BLaER1 treated with 17β-estradiol and CSF1 and Interleukin-3, amounts not matched to agents 10 nM and 100 nM (cell line): Measurements from ENCODE around the gene RIMBP3C.
"Not testable (repeated sequence)": the region's sequence is repeated elsewhere in the genome, so short reads cannot be mapped to it uniquely, and the experiment has no call there.

Experiments
- H3K27ac ChIP-seq, 11 experiments: shearing (Covaris generic); formaldehyde crosslinking; 2 replicates each; pipeline ENCODE4 v1.8.1; 2022
- H3K27me3 ChIP-seq, 11 experiments: shearing (Covaris generic); formaldehyde crosslinking; 2 replicates each; pipeline ENCODE4 v1.8.1; 2022
- H3K36me3 ChIP-seq, 11 experiments: shearing (Covaris generic); formaldehyde crosslinking; 2 replicates each; pipeline ENCODE4 v1.8.1; 2022
- H3K4me1 ChIP-seq, 10 experiments: shearing (Covaris generic); formaldehyde crosslinking; 2 replicates each; pipeline ENCODE4 v1.8.1; 2022
- H3K4me2 ChIP-seq, 11 experiments: shearing (Covaris generic); formaldehyde crosslinking; 2 replicates each; pipeline ENCODE4 v1.8.1; 2022
- H3K4me3 ChIP-seq, 10 experiments: shearing (Covaris generic); formaldehyde crosslinking; 2 replicates each; pipeline ENCODE4 v1.8.1; 2022
- H3K9ac ChIP-seq, 11 experiments: shearing (Covaris generic); formaldehyde crosslinking; 2 replicates each; pipeline ENCODE4 v1.8.1; 2022
- H3K9me3 ChIP-seq, 11 experiments: shearing (Covaris generic); formaldehyde crosslinking; replicated peaks in 1 of 11; 2 replicates each; pipeline ENCODE4 v1.8.1; 2022
- H4K20me1 ChIP-seq, 11 experiments: shearing (Covaris generic); formaldehyde crosslinking; 2 replicates each; pipeline ENCODE4 v1.8.1; 2022
- Cebpa-rat ChIP-seq, 11 experiments: shearing (Covaris generic); IDR thresholded peaks; 2 replicates each; pipeline ENCODE4 v1.8.1; 2022

RIMBP3C gene

DNA sequence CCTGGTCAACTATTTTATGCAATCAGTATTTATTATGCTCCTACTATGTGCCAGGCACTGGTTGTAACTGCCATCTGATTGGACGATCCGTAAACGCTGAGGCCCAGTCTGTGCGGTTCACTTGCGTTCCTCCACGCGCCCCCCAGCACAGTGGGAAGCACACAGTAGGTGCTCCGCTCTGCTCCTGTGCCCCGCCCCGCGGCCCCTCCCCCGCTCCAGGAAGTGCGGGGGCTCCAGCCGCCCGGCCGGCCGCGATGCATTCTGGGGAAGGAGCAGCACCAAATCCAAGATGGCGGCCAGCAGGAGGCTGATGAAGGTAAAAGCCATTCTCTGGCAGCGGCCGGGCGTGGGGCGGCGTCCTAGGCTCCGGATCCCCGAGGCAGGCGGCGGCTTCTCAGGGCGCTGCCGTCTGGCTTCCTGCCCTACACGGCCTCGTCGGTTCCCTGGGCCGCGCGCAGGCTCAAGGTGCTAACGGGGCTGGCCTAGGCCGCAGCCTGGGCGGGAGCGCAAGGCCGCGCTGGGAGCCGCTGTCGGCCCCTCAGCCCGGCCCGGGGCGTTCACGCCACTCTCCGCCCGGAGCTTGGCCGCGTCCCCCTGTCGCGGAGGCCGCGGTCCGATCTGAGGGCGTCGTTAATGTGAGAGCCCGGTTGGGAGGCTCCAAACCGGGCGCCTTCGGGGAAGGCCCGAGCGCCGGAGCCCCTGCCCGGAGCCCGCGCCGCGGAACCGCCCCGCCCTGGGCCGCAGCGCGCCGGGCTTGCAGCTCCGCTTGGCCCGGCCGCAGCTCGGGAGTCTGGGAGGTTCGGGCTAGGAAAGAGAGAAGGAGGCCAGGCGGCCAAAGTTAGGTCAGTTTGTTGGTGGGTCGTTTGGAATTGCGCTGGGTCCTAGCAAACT lies 16.4 kb upstream of the RIMBP3C start, which contains the start of gene UBE2L3:
Gene UBE2L3, plus strand, starts transcription at position 259 of the 891 bp plus-strand sequence. Its CDS starts 31 bp downstream, at position 290.
- Histone ChIP-seq H3K27me3 (no peaks in the 10 kb centered on the region), H3K36me3 (peaks cover 3 to 23% (median 15%) of the 10 kb centered on the region in 11 experiments; a peak in 21 of 22 replicates), H3K4me1 (peaks cover 37 to 41% (median 40%) of the 10 kb centered on the region in 10 experiments), H3K4me2 (peak within 1 kb of the TSS; percentile 83 to 100 (median 96)), H3K27ac (peak within 1 kb of the TSS; percentile 97 to 100 (median 99)), H3K9ac (peak within 1 kb of the TSS; percentile 96 to 100 (median 100)), H4K20me1 (peaks cover 43 to 50% (median 45%) of the 10 kb centered on the region in 11 experiments), H3K4me3 (peak within 1 kb of the TSS; percentile 77 to 98 (median 94)), H3K9me3 (no peaks in the 10 kb centered on the region)
- no peak for TF ChIP-seq Cebpa-rat (IDR thresholded peaks at IDR 0.05)

DNA sequence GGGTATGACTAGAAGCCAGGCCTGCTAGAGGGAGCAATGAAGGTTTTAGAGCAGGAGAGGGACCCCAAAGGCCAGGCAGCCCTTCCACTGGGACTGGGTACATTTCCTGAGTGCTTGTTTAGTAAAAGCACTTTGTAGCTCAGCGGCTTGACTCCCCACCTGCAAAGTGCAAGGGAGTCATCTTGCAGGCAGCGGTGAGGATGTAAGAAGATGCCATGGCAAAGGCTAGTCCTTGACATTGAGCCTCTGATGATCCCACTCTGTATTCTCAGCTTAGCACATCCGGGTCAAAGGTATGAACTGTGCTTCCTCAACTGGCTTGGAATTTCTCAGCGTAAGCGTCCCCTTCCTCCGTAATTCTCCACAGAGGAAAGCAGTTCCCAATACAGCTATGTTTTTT lies 13.2 kb upstream of the RIMBP3C start:
- peaks cover 5 to 8% (median 7%) of the 10 kb centered on the region in 10 experiments for H3K4me1 ChIP-seq
- TF ChIP-seq Cebpa-rat (IDR thresholded peaks at IDR 0.05), result no peak
- H3K9ac ChIP-seq, result no peak overlapping the region
- H3K27ac ChIP-seq, result no peak overlapping the region
- H4K20me1 ChIP-seq, result peaks cover 10 to 18% (median 12%) of the 10 kb centered on the region in 11 experiments
- H3K27me3 ChIP-seq, result no peaks in the 10 kb centered on the region
- no peak overlapping the region for H3K4me3 ChIP-seq
- H3K9me3 ChIP-seq, result no peaks in the 10 kb centered on the region
- H3K4me2 ChIP-seq, result no peak overlapping the region
- peaks cover 0 to 6% (median 0%) of the 10 kb centered on the region in 11 experiments; a peak in 4 of 22 replicates for H3K36me3 ChIP-seq

DNA sequence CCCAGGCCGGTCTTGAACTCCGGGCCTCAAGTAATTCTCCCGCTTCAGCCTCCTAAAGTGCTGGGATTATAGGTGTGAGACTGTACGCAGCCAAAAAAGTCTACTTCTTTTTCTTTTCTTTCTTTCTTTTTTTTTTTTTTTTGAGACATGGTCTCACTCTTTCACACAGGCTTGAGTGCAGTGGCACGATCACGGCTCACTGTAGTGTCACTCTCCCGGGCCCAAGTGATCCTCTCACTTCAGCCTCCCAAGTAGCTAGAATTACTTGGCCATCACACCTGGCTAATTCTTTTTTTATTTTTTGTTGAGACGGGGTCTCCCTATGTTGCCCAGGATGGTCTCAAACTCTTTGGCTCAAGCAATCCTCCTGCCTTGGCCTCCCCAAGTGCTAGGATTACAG lies 12.7 kb upstream of the RIMBP3C start:
- Histone ChIP-seq H3K27ac (no peak overlapping the region), H3K27me3 (no peaks in the 10 kb centered on the region), H3K4me1 (peaks cover under 1 to 3% (median 2%) of the 10 kb centered on the region in 10 experiments), H3K9me3 (no peaks in the 10 kb centered on the region), H3K9ac (no peak overlapping the region), H4K20me1 (peaks cover 5 to 13% (median 7%) of the 10 kb centered on the region in 11 experiments; a peak in 21 of 22 replicates), H3K4me3 (no peak overlapping the region), H3K36me3 (peaks cover 0 to under 1% (median 0%) of the 10 kb centered on the region in 11 experiments; a peak in 2 of 22 replicates), H3K4me2 (no peak overlapping the region)
- no peak for TF ChIP-seq Cebpa-rat (IDR thresholded peaks at IDR 0.05)

DNA sequence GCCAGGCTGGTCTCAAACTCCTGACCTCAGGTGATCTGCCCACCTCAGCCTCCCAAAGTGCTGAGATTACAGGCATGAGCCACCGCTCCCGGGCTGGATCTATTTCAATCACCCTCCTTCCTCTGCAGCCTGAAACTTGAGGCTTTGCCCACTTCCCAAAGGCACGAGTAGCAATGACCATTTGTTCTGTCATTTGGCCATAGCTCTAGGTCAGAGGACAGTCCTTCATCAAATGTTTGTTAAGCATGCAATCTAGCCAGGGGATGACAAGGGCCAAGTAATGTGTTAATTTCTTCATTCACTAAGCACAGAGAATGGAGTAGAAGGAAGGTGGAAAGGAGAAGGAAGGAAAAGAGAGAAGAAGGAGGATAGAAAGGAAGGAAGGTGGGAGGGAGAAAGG lies 9.4 kb upstream of the RIMBP3C start:
- H3K4me3 ChIP-seq, H3K27me3 ChIP-seq, H4K20me1 ChIP-seq, H3K9me3 ChIP-seq, H3K4me1 ChIP-seq, H3K9ac ChIP-seq, H3K27ac ChIP-seq, H3K36me3 ChIP-seq, H3K4me2 ChIP-seq: not testable (repeated sequence)

DNA sequence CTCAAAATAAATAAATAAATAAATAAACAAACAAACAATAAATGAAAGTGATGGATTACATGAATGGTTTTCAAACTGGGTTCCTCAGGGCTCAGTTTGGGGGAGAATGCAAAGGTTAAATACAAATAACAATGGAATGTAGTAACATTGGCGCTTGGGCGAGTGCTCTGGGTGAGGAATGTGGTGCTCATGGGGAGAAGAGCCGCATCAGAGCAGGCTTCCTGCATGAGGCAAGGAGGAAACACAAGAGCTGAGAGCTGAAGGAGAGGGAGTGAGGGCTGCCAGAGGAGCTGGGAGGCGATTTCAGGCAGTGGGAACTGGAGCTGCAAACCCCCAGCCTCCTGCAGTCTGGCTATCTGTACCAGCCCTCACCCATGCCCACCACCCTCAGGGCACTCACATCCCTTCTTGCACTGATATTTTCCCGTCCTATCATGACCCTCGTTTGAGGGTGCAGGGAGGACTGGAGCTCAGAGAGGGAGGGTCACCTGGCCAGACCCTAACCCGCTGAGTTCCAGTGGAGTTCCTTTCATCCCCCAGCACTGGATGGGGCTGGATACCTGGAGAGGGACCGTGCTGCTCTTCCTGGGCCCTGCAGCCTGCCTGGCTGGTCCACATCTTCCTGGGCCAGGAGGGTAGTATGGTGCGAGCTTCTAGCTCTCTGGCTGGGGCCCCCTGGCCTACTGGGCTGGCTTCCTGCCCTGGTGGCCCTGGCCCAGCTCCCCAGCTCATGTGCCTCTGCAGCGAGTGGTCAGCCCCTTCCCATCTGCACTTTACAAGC lies 8.3 kb upstream of the RIMBP3C start:
- H3K4me1 ChIP-seq, H3K36me3 ChIP-seq, H3K9me3 ChIP-seq, H3K27me3 ChIP-seq, H3K4me2 ChIP-seq, H3K27ac ChIP-seq, H4K20me1 ChIP-seq, H3K4me3 ChIP-seq, H3K9ac ChIP-seq: not testable (repeated sequence)

DNA sequence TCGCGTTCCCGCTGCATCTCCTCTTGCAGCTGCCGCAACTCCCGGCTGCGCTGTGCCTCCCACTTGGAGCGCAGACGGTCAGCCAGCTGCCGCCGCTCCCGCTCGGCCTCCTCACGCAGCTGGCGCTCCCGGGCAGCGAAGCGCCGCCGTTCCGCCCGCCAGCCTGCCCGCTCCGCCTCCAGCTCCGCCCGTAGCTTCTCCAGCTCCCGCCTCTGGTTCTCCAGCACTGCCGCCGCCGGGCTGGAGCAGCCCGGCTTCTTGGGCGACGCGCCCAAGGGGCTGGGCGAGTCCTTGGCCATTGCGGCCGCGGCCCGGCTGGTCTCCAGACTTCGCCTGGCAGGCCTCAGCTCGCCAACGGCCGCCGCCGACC lies 598 bp downstream of the RIMBP3C start:
- not testable (repeated sequence) for H3K4me1 ChIP-seq, H3K36me3 ChIP-seq, H3K9me3 ChIP-seq, H4K20me1 ChIP-seq, H3K27ac ChIP-seq, H3K27me3 ChIP-seq, H3K4me2 ChIP-seq, H3K9ac ChIP-seq, H3K4me3 ChIP-seq

DNA sequence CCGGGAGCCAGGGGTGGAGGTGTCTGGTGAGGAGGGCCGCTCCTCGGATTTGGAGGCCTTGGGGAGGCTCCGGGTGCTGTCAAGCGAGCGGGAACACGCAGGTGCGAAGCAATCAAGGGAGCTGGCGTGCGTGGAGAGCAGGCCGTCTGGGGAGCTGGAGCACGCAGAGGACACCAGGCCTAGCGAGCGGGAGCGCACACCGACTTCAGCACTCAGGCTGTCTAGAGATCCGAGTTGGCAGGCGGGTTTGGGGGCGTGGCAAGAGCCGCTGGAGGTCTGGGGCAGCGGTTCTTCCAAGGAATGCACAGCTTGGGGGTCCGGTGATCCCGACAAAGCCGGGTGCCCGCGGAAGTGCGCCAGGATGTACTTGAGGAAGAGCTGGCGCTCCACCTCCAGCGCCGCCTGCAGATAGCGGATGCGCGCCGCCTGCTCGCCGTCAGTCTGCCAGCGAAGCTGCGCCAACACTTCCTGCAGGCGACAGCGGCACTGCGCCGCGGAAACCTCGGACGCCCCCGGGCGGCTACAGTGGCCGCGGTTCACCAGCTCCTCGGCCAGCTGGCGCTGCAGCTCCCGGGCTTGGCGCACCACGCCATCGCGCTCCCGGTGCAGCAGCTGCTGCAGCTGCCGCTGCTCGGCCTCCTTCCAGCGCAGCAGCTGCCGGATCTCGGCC lies 1.1 kb downstream of the RIMBP3C start:
- H3K27ac ChIP-seq, H3K9me3 ChIP-seq, H3K27me3 ChIP-seq, H3K9ac ChIP-seq, H3K4me2 ChIP-seq, H4K20me1 ChIP-seq, H3K4me3 ChIP-seq, H3K4me1 ChIP-seq, H3K36me3 ChIP-seq: not testable (repeated sequence)

DNA sequence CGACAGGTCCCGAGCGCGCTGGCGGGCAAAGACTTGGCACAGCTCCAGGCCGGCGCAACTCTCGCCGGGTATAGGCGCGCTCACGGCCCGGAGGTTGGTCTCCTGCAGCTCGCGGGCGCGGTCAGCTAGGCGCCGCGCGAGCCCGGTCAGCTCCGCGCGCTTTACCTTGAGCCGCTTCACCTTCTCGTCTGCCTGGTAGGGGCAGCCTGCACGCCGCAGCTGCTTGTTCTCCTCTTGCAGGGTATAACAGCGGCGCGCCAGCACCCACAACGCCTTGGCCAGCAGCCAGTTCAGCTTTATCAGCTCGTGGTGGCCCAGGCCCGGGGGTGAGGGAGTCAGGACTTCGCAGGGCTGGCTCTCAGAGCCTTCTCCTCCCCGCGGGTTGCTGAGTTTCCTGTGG lies 1.7 kb downstream of the RIMBP3C start:
- not testable (repeated sequence) for H3K4me2 ChIP-seq, H3K36me3 ChIP-seq, H3K27ac ChIP-seq, H3K9ac ChIP-seq, H3K4me1 ChIP-seq, H4K20me1 ChIP-seq, H3K9me3 ChIP-seq, H3K4me3 ChIP-seq, H3K27me3 ChIP-seq

DNA sequence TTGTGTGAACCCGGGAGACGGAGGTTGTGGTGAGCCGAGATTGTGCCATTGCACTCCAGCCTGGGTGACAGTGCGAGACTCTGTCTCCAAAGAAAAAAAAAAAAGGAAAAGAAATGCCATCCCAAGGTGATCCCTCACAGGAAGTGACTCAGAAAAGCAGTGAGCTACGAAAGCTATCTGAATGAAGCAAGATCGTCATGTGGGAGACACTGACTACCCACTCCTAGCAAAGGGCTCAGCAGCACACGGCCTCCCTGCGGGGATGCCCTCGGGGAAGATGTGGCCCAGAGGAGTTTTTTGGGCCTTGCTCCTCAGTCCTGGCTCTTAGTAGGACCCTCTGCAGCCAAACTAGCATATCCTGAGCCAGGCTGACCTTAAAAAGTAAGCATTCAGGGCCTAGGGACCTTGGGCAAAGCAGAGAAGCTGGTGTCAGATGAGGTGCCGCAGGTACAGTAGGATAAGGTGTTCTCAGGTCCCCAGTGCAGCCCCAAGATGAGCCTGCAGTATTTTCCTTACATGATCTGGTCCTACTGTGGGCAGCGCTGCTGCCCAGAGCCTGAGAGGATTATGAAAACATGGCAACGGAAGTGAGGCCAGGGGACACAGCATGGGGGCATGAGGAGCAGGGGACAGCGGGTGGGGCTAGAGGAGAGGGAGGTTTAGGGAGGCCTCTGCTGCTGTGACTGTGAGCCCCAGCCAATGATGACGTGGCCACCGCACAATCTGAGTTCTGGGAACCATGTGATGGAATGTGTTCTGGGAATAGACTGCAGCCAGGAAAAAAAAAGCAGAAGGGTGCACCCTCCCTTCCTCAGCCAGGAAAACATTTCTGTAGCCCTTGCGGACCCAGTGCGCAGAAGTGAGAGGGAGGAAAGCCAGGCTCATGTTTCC lies 6.6 kb downstream of the RIMBP3C start:
- not testable (repeated sequence) for H3K27ac ChIP-seq, H3K9ac ChIP-seq, H3K9me3 ChIP-seq, H3K4me2 ChIP-seq, H3K4me1 ChIP-seq, H3K27me3 ChIP-seq, H3K4me3 ChIP-seq, H4K20me1 ChIP-seq, H3K36me3 ChIP-seq

DNA sequence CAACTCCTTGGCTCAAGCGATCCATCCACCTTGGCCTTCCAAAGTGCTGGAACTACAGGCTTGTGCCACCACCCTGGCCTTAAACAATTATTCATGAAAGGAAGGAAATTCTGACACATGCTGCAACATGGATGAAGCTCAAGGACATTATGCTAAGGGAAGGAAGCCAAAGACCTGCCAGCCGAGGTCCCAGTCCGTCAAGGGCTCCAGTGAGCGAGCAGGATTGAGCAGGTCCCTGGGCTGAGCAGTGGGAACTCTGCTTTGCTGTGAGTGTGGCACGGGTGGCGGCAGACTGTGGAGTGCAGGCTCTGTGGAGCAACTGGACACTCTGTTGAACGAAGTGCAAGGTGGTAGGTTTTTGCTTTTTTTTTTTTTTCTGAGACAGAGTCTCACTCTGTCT lies 11.4 kb downstream of the RIMBP3C start:
- not testable (repeated sequence) for H4K20me1 ChIP-seq, H3K27me3 ChIP-seq, H3K4me1 ChIP-seq, H3K27ac ChIP-seq, H3K4me3 ChIP-seq, H3K9ac ChIP-seq, H3K36me3 ChIP-seq, H3K9me3 ChIP-seq, H3K4me2 ChIP-seq

DNA sequence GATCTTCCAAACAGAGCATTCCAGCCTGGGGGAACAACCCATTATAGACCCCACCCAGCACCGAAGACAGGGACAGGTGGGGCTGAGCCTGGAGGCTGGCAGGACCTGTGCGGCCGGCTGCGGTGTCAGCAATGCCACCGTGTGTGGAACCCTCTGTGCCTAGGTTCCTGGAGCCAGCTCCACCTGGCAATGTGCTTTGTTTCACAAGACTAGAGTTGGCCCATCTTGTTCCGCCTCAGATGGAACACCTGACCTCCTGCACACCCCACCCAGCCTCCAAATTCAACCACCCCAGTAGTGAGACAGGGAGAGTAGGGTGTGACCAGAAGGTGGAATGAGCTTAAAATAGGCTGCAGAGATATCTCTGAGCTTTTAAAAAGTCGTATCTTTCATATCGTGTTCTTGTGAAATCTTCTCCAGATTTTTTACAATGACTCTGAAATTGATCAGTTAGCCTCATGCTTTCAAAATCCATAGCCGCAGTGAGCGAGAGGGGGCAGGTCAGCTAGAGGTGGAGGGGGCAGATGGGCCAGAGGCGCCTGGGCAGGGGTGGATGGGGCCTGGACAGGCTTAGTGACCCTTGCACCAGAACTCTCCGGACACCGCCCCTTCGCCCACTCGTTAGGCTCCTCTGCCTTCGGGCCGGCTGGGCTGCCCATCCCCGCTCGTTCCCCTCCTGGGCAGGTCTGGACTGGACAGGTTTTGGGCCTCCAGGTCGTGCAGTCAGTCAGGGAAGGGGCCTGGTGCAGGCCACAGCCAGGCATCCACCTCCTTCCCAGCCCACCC lies 18.2 kb downstream of the RIMBP3C start:
- not testable (repeated sequence) for H4K20me1 ChIP-seq, H3K27me3 ChIP-seq, H3K4me2 ChIP-seq, H3K36me3 ChIP-seq, H3K9ac ChIP-seq, H3K4me3 ChIP-seq, H3K27ac ChIP-seq, H3K4me1 ChIP-seq, H3K9me3 ChIP-seq

DNA sequence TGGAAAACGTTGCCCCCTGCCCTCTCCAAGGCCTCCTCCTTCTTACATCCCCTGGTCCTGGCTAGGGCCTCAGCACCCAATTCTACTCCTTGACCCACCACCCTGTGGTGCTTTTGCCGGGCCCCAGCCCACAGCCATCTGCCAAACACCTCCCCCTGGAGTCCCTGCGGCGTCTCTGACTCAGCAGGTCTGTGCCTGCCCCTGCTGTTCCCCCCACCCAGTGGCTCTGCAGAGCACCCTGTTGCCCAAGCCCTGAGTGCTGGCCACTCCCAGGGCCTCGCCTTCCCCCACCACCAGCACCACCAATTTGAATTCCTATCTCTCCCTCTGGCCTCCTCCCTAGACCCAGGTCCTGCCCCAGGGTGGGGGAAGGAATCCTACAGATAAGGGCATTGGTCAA lies 19.7 kb downstream of the RIMBP3C start:
- H4K20me1 ChIP-seq, H3K4me1 ChIP-seq, H3K4me2 ChIP-seq, H3K36me3 ChIP-seq, H3K9me3 ChIP-seq, H3K27ac ChIP-seq, H3K9ac ChIP-seq, H3K4me3 ChIP-seq, H3K27me3 ChIP-seq: not testable (repeated sequence)
